Activated naive CD4-positive, alpha-beta T cell treated with anti-CD3 and anti-CD28 coated beads, Interleukin-2, amount 50 U/mL, for 24 hours (primary cell): ENCODE results near the gene JPT2.
A peak's percentile ranks its signal among the peaks of the same experiment; 100 is the strongest.

Experiments used
- H3K27ac Mint-ChIP-seq: one replicate; pipeline ENCODE4 v1.8.0; 2021; ENCODE audit warnings: mild to moderate bottlenecking, mixed read lengths
- H3K27me3 Mint-ChIP-seq: one replicate; pipeline ENCODE4 v1.8.0; 2021; ENCODE audit warnings: mixed read lengths
- H3K36me3 Mint-ChIP-seq: one replicate; pipeline ENCODE4 v1.8.0; 2021; ENCODE audit warnings: mixed read lengths
- H3K4me1 Mint-ChIP-seq: one replicate; pipeline ENCODE4 v1.8.0; 2021; ENCODE audit warnings: mixed read lengths
- H3K4me3 Mint-ChIP-seq: one replicate; pipeline ENCODE4 v1.8.0; 2021; ENCODE audit warnings: mild to moderate bottlenecking, mixed read lengths
- H3K9me3 Mint-ChIP-seq: one replicate; pipeline ENCODE4 v1.8.0; 2021; ENCODE audit warnings: mixed read lengths

JPT2 gene

GRCh38 chr16:1662543-1662942 lies 15.5 kb upstream of the JPT2 start:
- no peak overlapping the region for H3K27ac Mint-ChIP-seq
- H3K36me3 Mint-ChIP-seq, result peaks cover 6% of the 10 kb centered on the region
- H3K4me3 Mint-ChIP-seq, result no peak overlapping the region
- no peaks in the 10 kb centered on the region for H3K4me1 Mint-ChIP-seq
- no peaks in the 10 kb centered on the region for H3K9me3 Mint-ChIP-seq
- no peaks in the 10 kb centered on the region for H3K27me3 Mint-ChIP-seq

GRCh38 chr16:1665829-1666228 lies 12.2 kb upstream of the JPT2 start:
- no peak overlapping the region for H3K27ac Mint-ChIP-seq
- H3K9me3 Mint-ChIP-seq, result no peaks in the 10 kb centered on the region
- H3K4me1 Mint-ChIP-seq, result no peaks in the 10 kb centered on the region
- no peak overlapping the region for H3K4me3 Mint-ChIP-seq
- peaks cover 5% of the 10 kb centered on the region for H3K36me3 Mint-ChIP-seq
- no peaks in the 10 kb centered on the region for H3K27me3 Mint-ChIP-seq

- Mint-ChIP-seq H3K36me3 (peaks cover 5% of the 10 kb centered on the region), H3K4me3 (no peak overlapping the region), H3K9me3 (no peaks in the 10 kb centered on the region), H3K4me1 (no peaks in the 10 kb centered on the region), H3K27ac (no peak overlapping the region), H3K27me3 (no peaks in the 10 kb centered on the region)
These were observed 11.8 kb upstream of the JPT2 start for GRCh38 chr16:1666316-1666715.

DNA sequence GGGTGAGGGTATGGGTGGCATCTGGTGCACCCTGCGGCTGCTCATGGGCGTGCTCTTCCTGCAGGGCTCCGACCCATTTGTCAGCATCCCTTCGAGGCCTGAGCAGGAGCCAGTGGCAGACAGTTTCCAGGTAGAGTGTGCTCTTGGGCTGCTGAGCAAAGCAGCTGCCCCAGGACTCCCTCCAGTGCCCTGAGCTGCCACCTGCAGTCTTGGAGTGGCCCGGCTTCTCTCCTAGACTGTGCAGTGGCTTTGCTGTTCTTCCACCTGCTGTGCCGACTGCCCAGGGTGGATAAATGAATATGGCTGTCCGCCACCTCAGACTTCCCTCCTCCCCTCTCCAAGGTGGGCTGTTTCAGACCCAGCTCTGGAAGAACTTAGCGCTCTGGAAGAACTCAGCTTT lies 10.8 kb upstream of the JPT2 start:
- Mint-ChIP-seq H3K9me3 (no peaks in the 10 kb centered on the region), H3K4me3 (no peak overlapping the region), H3K4me1 (no peaks in the 10 kb centered on the region), H3K27ac (no peak overlapping the region), H3K36me3 (peaks cover 5% of the 10 kb centered on the region), H3K27me3 (no peaks in the 10 kb centered on the region)

GRCh38 chr16:1667916-1668315 lies 10.2 kb upstream of the JPT2 start:
- H3K36me3 Mint-ChIP-seq, result peaks cover 5% of the 10 kb centered on the region
- no peak overlapping the region for H3K4me3 Mint-ChIP-seq
- no peaks in the 10 kb centered on the region for H3K27me3 Mint-ChIP-seq
- no peak overlapping the region for H3K27ac Mint-ChIP-seq
- H3K4me1 Mint-ChIP-seq, result no peaks in the 10 kb centered on the region
- H3K9me3 Mint-ChIP-seq, result no peaks in the 10 kb centered on the region

DNA sequence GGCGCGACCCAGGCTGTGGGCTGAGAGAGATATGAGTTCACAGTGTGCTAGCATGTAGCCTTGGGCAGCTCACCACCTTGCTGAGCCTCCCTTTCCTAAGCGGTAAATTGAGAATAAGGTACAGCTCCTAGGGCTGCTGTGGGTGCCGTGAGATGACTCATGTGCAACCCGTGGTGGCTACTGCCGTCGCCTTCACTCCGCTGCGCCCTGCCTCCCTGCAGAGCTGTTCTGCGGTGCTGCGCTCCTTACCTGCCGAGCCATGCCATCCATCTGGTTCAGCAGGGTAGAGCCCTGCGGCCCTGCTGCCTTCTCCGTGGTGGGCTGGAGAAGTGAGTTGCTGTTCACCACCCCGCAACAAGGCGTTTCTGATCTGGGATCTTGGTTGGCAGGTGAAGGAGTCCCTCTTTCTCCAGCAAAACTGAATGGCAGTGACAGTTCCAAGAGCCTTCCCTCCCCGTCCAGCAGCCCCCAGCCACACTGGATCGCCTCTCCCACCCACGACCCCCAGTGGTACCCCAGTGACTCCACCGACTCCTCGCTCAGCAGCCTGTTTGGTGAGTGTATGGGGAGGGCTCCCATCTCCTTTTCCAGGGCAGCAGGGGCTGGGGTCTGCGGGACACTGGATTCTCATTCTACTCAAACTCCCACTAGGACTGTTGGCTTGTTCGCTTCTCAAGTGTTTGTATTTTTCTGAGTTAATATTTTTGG lies 9.3 kb upstream of the JPT2 start:
- H3K36me3 Mint-ChIP-seq, result peaks cover 6% of the 10 kb centered on the region
- H3K4me3 Mint-ChIP-seq, result no peak overlapping the region
- H3K27ac Mint-ChIP-seq, result no peak overlapping the region
- H3K9me3 Mint-ChIP-seq, result no peaks in the 10 kb centered on the region
- no peaks in the 10 kb centered on the region for H3K4me1 Mint-ChIP-seq
- no peaks in the 10 kb centered on the region for H3K27me3 Mint-ChIP-seq

DNA sequence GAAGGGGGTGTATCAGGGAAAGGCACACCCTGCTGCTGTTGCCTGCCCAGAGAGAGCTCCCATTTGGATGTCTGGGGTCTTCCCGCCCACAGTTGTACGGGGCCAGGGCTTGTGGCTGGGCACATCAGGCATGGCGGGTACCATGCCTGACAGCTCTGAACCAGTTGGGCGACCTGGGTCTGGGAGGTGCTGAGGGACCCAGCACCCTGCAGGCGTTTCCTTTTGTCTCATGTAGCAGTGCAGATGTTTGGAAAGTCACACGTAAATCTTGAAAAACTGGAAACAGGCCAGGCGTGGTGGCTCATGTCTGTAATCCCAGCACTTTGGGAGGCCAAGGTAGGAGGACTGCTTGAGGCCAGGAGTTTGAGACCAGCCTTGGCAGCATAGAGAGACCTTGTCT lies 8.4 kb upstream of the JPT2 start:
- Mint-ChIP-seq H3K27ac (no peak overlapping the region), H3K36me3 (peaks cover 6% of the 10 kb centered on the region), H3K4me1 (no peaks in the 10 kb centered on the region)

DNA sequence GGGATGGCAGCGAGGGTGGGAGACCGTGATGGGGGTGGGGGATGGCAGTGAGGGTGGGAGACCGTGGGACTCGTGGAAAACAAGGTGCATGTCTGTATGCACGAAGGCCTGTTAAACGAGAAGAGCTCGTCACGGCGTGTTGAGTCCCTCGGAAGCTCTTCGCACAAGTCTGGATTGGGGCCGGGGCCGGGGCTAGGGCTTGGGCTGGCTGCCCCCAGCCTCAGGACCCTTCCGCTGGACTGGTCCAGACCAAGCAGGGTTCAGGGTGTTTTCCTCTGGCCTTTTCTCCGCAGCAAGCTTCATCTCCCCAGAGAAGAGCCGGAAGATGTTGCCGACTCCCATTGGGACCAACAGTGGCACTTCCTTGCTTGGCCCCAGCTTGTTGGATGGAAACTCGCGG lies 7.7 kb upstream of the JPT2 start:
- no peak overlapping the region for H3K27ac Mint-ChIP-seq

More for the DNA sequence above, 8.4 kb upstream of the JPT2 start:
- Mint-ChIP-seq H3K4me3 (no peak overlapping the region), H3K9me3 (no peaks in the 10 kb centered on the region), H3K27me3 (no peaks in the 10 kb centered on the region)

DNA sequence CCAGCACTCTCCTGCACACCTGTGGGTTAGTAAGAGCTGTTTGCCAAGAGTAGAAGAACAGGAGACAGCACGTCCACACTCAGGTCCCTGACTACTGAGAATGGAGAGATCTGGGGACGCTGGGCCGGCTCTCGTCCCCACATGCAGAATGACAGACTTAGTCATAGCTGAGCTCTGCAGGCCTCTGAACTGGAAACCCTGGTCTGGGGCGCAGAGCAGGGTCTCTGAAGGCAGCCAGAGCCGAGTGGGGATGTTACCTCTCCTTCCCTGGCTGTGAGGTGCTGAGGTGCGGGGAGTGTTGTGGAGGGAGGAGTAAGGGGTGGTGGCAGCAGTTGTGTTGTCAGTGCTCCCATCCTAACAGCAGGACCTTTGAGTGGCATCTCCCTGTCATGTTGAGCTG lies 7.2 kb upstream of the JPT2 start:
- Mint-ChIP-seq H3K27ac (no peak overlapping the region), H3K9me3 (no peaks in the 10 kb centered on the region), H3K27me3 (no peaks in the 10 kb centered on the region), H3K4me1 (no peaks in the 10 kb centered on the region), H3K4me3 (no peak overlapping the region), H3K36me3 (peaks cover 4% of the 10 kb centered on the region)

More for the DNA sequence above, 7.7 kb upstream of the JPT2 start:
- no peaks in the 10 kb centered on the region for H3K27me3 Mint-ChIP-seq
- H3K4me3 Mint-ChIP-seq, result no peak overlapping the region
- H3K9me3 Mint-ChIP-seq, result no peaks in the 10 kb centered on the region
- peaks cover 4% of the 10 kb centered on the region for H3K36me3 Mint-ChIP-seq
- H3K4me1 Mint-ChIP-seq, result no peaks in the 10 kb centered on the region

DNA sequence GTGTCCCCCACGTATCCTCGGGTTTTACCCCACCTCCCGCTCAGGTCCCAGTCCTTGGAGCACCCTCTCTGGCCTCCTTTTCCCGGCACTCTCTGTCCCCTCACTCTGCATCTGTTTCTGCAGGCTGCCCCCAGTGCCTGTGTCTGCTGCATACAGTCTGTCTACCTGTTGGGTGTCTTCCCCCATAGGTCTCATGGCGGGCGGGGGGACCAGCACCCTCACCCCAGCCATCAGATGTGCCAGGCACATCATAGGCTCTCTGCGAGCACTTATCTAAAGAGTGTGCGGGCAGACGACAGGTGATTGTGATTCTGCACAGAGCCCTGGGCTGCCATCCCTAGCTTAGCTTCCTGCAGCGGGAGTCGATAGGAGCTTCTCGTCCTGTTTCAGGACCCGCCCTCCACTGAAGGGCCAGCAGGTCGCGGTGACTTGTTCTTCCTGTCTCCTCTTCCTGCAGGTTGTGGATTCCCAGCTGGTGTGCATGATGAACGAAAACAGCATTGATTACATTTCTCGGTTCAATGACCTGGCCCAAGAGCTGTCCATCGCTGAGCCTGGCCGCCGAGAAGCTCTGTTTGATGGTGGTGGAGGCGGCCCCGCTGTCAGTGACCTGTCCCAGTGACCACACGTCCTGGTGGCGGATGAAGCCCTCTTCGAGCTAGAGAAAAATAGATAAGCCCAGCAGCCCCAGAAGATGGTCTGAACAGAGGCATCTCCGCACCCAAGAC lies 4.5 kb upstream of the JPT2 start:
- Mint-ChIP-seq H3K4me3 (no peak overlapping the region), H3K4me1 (peaks cover 5% of the 10 kb centered on the region), H3K36me3 (peaks cover 3% of the 10 kb centered on the region), H3K9me3 (no peaks in the 10 kb centered on the region), H3K27ac (no peak overlapping the region), H3K27me3 (no peaks in the 10 kb centered on the region)

GRCh38 chr16:1674306-1674705 lies 3.8 kb upstream of the JPT2 start:
- no peak overlapping the region for H3K27ac Mint-ChIP-seq
- H3K36me3 Mint-ChIP-seq, result peaks cover 3% of the 10 kb centered on the region
- no peak overlapping the region for H3K4me3 Mint-ChIP-seq
- H3K4me1 Mint-ChIP-seq, result peaks cover 12% of the 10 kb centered on the region
- no peaks in the 10 kb centered on the region for H3K9me3 Mint-ChIP-seq
- no peaks in the 10 kb centered on the region for H3K27me3 Mint-ChIP-seq

DNA sequence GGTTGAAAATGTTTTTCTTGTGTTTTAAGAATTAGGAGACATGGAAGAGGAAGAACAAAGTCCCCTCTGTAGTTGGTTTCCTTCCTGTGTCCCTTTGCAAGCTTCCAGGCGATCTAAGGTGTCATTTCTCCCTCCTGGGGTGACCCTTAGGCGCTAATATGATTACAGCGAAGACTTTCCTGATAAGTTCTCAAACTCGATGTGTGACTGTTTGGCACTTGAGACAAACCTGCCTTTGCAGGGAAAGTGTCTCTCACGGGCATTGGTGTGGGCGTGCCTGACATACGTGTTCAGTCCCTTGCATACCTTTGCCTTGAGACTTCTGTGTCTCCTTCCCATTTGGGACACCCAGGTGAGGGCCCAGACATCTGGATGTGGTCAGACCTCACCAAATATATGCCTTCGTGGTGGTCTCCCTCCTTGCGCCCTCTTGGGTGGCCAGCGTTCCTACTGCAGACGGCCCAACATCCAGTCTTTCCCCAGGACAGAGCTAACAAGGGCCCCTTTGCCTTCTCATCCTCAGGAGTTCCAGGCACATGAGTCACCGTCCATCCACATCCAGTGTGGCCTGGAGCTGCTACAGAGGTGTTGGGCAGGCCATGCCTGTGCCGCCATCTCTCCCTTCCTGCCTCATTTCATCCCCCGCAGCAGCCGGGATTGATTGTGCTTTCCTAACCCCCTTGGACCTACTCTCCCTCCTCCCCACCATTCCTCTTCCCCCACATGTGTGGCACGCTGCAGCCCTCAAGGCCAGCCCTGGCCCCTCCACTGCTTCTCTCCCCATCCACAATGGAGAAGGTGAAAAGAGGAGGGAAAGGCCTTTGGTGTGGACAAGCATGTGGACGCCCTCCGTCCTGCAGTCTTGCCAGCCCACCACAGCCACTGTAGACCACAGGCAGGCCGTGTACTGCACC lies 3.1 kb upstream of the JPT2 start:
- H3K4me3 Mint-ChIP-seq, result no peak overlapping the region
- no peaks in the 10 kb centered on the region for H3K27me3 Mint-ChIP-seq
- peaks cover 13% of the 10 kb centered on the region for H3K4me1 Mint-ChIP-seq
- H3K9me3 Mint-ChIP-seq, result no peaks in the 10 kb centered on the region
- no peak overlapping the region for H3K27ac Mint-ChIP-seq
- peaks cover 2% of the 10 kb centered on the region for H3K36me3 Mint-ChIP-seq

DNA sequence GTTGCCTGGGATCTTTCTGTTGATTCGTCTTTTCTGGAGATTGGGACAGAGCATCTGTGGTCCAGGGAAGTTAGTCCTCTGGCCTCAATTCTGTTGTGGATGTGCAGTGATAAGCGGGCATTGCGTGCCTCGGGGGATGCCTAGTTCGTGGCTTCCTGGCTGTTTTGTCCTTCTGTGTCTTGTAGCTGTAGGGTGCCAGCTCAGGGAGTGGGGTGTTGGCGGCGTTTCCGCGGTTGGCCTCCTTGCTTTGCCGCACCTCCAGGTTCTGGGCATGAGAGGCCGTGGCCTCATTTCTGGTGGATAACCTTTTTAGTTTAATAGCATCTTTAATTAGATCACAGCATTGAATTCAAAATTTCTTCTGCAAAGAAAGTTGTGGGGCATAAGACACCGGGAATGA lies 1.4 kb upstream of the JPT2 start:
- H3K27me3 Mint-ChIP-seq, result no peaks in the 10 kb centered on the region
- H3K36me3 Mint-ChIP-seq, result peaks cover 2% of the 10 kb centered on the region
- peak overlapping the region; percentile 69 for H3K4me3 Mint-ChIP-seq
- H3K9me3 Mint-ChIP-seq, result no peaks in the 10 kb centered on the region
- peak overlapping the region; percentile 17 for H3K27ac Mint-ChIP-seq
- H3K4me1 Mint-ChIP-seq, result peaks cover 28% of the 10 kb centered on the region

DNA sequence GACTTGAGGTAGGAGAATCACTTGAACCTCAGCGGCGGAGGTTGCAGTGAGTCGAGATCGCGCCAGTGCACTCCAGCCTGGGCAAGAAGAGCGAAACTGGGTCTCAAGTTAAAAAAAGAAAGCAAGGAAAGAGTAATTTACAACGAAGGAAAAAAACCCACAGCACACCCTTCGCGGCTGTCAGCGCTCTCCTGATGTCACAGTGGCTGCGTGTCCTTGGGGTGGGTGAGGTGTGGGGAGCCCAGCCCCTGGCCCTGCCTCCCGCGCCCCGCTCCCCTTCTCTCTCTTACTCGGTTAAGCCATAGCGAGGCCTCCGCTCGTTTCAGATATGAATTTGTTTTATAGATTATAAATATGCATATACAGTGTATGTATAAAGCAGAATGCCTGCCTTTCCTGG lies 740 bp upstream of the JPT2 start:
- Mint-ChIP-seq H3K27ac (no peak overlapping the region), H3K36me3 (peaks cover 2% of the 10 kb centered on the region), H3K4me3 (peak overlapping the region; percentile 69), H3K27me3 (no peaks in the 10 kb centered on the region), H3K4me1 (peaks cover 28% of the 10 kb centered on the region), H3K9me3 (no peaks in the 10 kb centered on the region)

- Mint-ChIP-seq H3K27me3 (no peaks in the 10 kb centered on the region), H3K4me1 (peaks cover 31% of the 10 kb centered on the region), H3K9me3 (no peaks in the 10 kb centered on the region), H3K4me3 (peak overlapping the region; percentile 96), H3K36me3 (no peaks in the 10 kb centered on the region), H3K27ac (peak overlapping the region; percentile 88)
These were observed 520 bp downstream of the JPT2 start for GRCh38 chr16:1678500-1679098.
